Hematopoietic multipotent progenitor cell treated with erythropoietin and hydrocortisone succinate and interleukin-3 and kit ligand, for 6 days (in vitro differentiated cells): ENCODE data around the gene ODF2.
"Not testable (repeated sequence)": the region's sequence is repeated elsewhere in the genome, so short reads cannot be mapped to it uniquely, and the experiment has no call there.

Experiments used
- DNase-seq: peaks from one replicate; pipeline ENCODE4 v3.0.0-alpha.2; 2015

Gene ODF2

GRCh38 chr9:128455849-128456612 lies at the start of gene ODF2:
TSS of gene ODF2 (plus strand) at chr9:128456006. CDS start at chr9:128456092, 86 bp downstream.
- peak; percentile 98 for DNase-seq

GRCh38 chr9:128406848-128407391 lies 48.9 kb upstream of the ODF2 start:
- DNase-seq, result no peak

GRCh38 chr9:128408963-128409431 lies 46.8 kb upstream of the ODF2 start:
- no peak for DNase-seq

- DNase-seq, result no peak
Observed at GRCh38 chr9:128409450-128409849, 46.4 kb upstream of the ODF2 start.

DNA sequence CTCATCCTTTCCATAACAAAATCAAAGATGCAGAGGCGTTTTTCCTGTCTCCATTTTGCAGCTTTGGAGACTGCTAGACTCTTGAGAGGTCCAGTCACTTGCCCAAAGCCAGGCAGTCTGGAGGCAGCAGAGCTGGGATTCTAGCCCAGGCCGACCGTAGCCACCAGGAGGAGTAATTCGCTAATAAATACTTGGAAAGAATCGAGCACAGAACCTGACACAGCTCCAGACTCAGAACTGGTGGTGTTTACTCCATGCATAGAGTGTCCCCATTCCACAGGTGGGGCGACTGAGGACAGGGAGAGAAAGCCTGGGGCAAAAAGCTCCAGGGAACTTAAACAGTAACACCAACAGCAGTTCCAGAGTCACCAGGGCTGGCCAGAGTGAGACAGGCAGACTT lies 45.8 kb upstream of the ODF2 start:
- DNase-seq, result peak; percentile 49

DNA sequence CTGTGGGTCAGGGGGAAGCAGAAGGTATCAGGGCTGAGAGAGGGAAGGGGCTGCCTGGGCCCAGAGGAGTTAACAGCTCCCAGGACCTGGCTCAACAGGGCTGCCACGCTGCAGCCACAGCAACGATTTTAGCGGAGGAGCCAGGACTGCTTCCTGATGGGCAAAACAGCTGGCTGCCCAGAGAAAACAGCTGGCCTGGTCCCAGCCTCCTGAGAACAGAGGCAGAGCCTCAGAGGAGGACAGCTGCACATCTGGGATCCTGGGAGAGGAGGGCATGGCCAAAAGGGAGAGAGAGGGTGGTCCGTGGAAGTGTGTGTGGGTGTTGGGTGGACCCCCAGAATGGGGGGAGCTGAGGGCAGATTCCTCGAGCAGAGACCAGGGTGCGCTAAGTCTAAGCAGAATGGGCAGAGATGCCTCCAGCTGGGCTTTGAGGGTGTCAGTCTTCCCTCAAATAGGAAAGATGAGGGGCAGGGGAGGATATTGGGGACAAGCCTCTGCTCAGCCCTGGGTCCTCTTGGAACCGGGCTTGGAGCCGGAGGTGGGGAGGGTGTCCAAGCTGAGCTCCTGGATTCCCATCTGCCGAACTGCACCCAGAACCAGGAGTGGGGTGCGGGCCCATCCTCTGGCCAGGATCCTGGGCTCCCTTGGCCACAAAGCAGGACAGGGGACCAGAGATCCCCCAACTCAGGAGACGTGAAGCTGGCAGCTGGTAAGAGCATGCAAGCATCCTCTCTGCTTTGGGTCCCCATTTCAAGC lies 44.3 kb upstream of the ODF2 start:
- DNase-seq, result no peak

GRCh38 chr9:128412120-128412790 lies 43.6 kb upstream of the ODF2 start:
- peak; percentile 54 for DNase-seq

DNA sequence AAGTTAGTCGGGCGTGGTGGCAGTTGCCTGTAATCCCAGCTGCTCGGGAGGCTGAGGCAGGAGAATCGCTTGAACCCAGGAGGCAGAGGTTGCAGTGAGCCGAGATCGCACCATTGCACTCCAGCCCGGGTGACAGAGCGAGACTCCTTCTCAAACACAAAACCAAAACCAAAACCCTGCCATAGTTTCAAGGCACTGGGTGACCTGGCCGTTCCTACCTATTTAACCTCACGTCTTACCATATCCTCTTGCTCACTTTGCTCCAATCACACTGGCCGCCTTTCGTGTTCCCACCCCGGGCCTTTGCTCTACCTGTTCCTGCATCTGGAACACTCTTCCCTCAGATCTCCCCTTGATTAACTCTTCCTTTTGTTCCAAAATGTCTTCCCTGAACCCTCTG lies 42.1 kb upstream of the ODF2 start:
- DNase-seq, result not testable (repeated sequence)

DNA sequence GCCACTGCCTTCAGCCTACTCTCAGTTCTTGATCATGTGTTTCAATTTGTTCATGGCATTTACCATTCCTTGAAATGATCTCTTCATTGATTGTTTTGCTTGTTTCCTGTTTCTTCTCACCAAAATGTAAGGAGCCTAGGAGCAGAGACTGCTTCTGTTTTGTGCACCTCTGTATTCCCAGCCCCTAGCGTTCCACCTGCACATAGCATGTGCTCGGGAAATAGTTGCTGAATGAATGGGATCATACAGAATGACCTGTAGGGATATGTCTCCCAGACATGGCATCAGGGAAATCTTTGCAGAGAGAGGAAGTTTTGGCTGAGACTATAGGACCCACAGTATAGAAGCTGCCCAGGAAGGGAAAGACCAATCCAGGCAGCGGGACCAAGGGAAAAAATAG lies 41.3 kb upstream of the ODF2 start:
- DNase-seq, result no peak

DNA sequence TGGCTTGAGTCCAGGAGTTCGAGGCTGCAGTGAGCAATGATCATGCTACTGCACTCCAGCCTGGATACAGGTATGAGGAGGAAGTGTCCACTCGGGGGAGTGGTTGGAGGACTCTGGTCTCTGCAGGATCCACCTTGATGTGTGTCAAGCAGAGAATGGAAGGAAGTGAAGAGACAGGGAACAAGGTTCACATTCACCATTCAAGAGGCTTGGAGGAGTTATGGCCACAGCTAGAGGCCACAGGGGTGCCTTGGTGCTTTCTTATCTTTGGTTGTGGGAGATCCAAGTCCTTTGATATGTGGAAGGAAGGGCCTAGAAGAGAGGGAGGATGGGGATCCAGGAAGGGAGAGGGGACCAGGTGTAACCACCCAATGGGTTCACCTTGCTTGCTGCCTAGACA lies 40.5 kb upstream of the ODF2 start:
- no peak for DNase-seq

DNA sequence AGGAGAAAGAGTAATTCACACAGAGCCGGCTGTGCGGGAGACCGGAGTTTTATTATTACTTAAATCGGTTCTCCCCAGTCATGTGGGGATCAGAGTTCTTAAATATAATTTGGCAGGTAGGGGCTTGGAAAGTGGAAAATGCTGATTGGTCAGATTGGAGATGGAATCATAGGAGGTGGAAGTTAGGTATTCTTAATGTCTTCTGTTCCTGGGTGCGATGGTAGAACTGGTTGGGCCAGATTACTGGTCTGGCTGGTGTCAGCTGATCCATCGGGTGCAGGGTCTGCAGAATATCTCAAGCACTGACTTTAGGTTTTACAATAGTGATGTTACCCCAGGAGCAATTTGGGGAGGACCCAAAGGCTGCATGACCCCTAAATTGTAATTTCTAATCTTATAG lies 39.8 kb upstream of the ODF2 start:
- DNase-seq, result no peak

GRCh38 chr9:128416432-128417019 lies 39.3 kb upstream of the ODF2 start:
- no peak for DNase-seq

- DNase-seq, result peak; percentile 53
Observed at GRCh38 chr9:128419061-128419925, 36.5 kb upstream of the ODF2 start.

GRCh38 chr9:128420060-128420650 lies 35.7 kb upstream of the ODF2 start:
- peak; percentile 80 for DNase-seq

DNA sequence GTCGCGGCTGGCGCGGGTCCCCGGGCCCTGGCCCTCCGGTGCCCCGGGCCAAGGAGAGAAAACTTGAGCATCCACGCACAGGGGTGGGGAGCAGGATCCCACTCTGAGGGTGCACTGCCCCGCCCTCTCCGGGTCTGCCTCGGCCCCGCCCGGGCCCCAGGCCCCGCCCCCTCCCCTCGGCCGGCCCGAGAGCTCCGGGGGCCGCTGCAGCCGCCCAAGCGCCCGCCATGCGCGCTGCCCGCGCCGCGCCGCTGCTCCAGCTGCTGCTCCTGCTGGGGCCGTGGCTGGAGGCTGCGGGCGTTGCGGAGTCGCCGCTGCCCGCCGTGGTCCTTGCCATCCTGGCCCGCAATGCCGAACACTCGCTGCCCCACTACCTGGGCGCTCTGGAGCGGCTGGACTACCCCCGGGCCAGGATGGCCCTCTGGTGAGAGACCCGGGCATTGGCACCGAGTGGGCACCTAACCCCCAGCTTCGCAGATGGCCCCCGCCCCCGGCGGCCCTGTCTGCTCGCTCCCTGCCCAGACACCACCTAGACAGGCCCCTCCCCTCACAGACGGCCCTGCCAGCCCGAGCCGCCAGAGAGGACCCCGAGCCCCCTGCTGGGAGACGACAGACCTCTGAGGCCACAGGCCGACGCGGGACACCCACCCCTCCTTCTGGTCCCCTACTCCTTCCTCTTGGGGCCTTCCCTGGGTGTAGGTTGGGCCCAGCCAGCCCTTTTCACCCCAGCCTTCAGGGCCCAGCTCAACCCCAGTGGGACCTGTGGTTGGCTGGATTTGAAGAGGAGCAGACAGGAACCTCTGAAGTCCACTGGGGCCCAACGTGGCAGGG lies 34.9 kb upstream of the ODF2 start, which contains the start of gene CERCAM:
Gene CERCAM, plus strand, starts transcription at position 207 of the 831 bp plus-strand sequence. Its CDS starts 21 bp downstream, at position 228.
- DNase-seq, result peak; percentile 61

DNA sequence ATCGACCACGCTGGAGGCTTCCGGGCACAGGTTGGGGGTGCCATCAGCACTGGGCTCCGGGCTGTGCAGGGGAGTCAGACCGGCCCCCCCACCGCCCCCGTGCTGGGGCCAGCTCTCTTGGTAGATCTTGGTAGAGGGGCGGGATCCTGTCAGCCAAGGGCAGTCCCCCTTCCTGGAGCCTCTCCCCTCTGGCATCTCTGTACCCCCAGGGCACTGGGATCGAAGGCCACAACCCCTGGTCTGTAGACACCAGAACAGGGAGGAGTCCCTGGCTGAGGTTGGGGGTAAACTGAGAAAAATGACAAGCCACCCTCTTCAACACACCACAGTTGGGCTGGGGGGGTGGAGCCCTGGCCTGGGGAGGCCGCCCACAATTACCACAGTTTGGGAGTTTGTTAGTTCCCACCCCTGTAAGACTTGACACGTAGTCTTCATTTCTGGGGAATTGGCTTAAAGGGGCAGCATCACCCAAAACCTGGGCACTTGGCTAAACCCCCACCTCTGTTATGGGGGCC lies 34.3 kb upstream of the ODF2 start:
- DNase-seq, result peak; percentile 74

DNA sequence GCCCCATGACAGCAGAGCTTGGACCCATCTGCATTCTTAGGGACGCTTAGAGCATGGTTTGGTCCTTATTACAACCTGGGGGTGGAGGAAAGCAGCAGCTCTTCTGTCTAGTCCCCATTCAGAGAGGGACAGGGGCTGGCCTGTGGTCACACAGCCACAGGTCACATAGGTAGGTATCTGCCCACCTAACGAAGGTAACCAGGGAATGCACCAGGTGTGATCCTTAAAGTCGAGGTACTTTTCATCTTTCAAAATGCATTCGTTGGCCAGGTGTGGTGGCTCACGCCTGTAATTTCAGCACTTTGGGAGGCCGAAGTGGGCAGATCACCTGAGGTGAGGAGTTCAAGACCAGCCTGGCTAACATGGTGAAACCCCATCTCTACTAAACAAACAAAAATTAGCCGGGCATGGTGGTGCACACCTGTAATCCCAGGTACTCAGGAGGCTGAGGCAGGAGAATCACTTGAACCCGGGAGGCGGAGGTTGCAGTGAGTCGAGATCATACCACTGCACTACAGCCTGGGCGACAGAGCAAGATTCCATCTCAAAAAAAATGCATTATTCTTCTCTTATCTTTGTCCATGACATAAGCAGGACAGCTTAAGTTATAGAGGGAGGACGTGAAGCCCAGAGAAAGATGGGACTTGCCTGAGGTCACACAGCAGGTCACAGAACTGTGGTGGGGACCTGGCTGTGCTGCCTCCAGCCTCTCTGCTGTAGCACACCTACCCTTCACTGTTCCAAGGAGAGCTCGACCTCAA lies 33.6 kb upstream of the ODF2 start:
- not testable (repeated sequence) for DNase-seq

DNA sequence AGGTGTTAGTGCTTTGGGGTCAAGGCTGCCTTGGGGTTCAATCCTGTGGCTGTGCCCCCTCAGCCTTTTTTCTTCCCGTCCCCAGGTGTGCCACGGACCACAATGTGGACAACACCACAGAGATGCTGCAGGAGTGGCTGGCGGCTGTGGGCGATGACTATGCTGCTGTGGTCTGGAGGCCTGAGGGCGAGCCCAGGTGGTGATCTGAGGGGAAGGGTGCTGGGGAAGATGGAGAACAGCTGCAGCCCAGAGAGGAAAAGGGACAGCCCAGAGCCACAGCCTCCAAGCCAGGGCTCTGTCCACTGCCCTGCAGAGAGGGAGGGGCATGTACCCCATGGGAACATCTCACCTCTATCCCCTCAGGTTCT lies 33.0 kb upstream of the ODF2 start:
- no peak for DNase-seq

- DNase-seq, result not testable (repeated sequence)
Observed at GRCh38 chr9:128423356-128423755, 32.5 kb upstream of the ODF2 start.
